ENCODE results near the gene CD55. TPM values are rescaled to one million over a fixed set of nuclear protein-coding genes. Genes with fewer than 3 reads are reported as not detected.

Gene CD55
- total RNA-seq, 1 experiment from 2014 or later, result 159 TPM

GRCh38 chr1:207364614-207365013, 43.1 kb downstream of the CD55 start:
- H3K27me3 Mint-ChIP-seq (ENCODE audit: insufficient read depth, unreplicated experiment), result no peaks in the 10 kb centered on the region
- H3K4me3 Mint-ChIP-seq (ENCODE audit: unreplicated experiment), result no peak overlapping the region
- ChIA-PET POLR2A (interaction anchor here (0.5 to 1.9 kb wide), 2 partner anchors 9 to 11 kb away, joined by 3 to 4 read pairs; no protein-coding TSS in a partner anchor), CTCF (interaction anchor here (0.6 to 0.7 kb wide), 3 partner anchors 9 to 232 kb away, joined by 3 to 4 read pairs (median 3); no protein-coding TSS in a partner anchor)
- H3K9me3 Mint-ChIP-seq (ENCODE audit: unreplicated experiment), result no peaks in the 10 kb centered on the region
- DNase-seq (ENCODE audit: unreplicated experiment), result no peak
- H3K4me1 Mint-ChIP-seq (ENCODE audit: insufficient read depth, unreplicated experiment), result no peaks in the 10 kb centered on the region
- H3K27ac Mint-ChIP-seq (ENCODE audit: low read depth, unreplicated experiment), result no peak overlapping the region
- no TSS peak for BruUV-seq (replicated peaks)
- intact Hi-C loops (cut with micrococcal nuclease), result no loop called here
- H3K36me3 Mint-ChIP-seq (ENCODE audit: insufficient read depth, unreplicated experiment), result peaks cover 10% of the 10 kb centered on the region
- no peak for TF ChIP-seq CTCF (IDR thresholded peaks at IDR 0.05; ENCODE audit: unreplicated experiment)

GRCh38 chr1:207365063-207365462, 43.6 kb downstream of the CD55 start:
- Mint-ChIP-seq H3K9me3 (ENCODE audit: unreplicated experiment) (no peaks in the 10 kb centered on the region), H3K27me3 (ENCODE audit: insufficient read depth, unreplicated experiment) (no peaks in the 10 kb centered on the region), H3K4me3 (ENCODE audit: unreplicated experiment) (no peak overlapping the region), H3K27ac (ENCODE audit: low read depth, unreplicated experiment) (no peak overlapping the region), H3K4me1 (ENCODE audit: insufficient read depth, unreplicated experiment) (no peaks in the 10 kb centered on the region), H3K36me3 (ENCODE audit: insufficient read depth, unreplicated experiment) (peaks cover 6% of the 10 kb centered on the region)
- no peak for TF ChIP-seq CTCF (IDR thresholded peaks at IDR 0.05; ENCODE audit: unreplicated experiment)
- no peak for DNase-seq (ENCODE audit: unreplicated experiment)
- ChIA-PET CTCF (interaction anchor here (0.6 to 0.7 kb wide), 2 partner anchors 215 to 232 kb away, joined by 3 to 4 read pairs; no protein-coding TSS in a partner anchor), POLR2A (interaction anchor here (0.5 to 1.9 kb wide), 4 partner anchors 9 to 26 kb away, joined by 3 to 4 read pairs (median 4); no protein-coding TSS in a partner anchor)
- intact Hi-C loops (cut with micrococcal nuclease), result no loop called here
- no TSS peak for BruUV-seq (replicated peaks)

- intact Hi-C loops (cut with micrococcal nuclease), result no loop called here
- Mint-ChIP-seq H3K9me3 (ENCODE audit: unreplicated experiment) (no peaks in the 10 kb centered on the region), H3K4me3 (ENCODE audit: unreplicated experiment) (no peak overlapping the region), H3K36me3 (ENCODE audit: insufficient read depth, unreplicated experiment) (peaks cover 6% of the 10 kb centered on the region), H3K27me3 (ENCODE audit: insufficient read depth, unreplicated experiment) (no peaks in the 10 kb centered on the region), H3K27ac (ENCODE audit: low read depth, unreplicated experiment) (no peak overlapping the region), H3K4me1 (ENCODE audit: insufficient read depth, unreplicated experiment) (no peaks in the 10 kb centered on the region)
- no peak for DNase-seq (ENCODE audit: unreplicated experiment)
- CTCF ChIA-PET, result interaction anchor here (1.1 kb wide), 1 partner anchor 13 kb away, joined by 5 read pairs; no protein-coding TSS in a partner anchor
- BruUV-seq (replicated peaks), result no TSS peak
- POLR2A ChIA-PET, result interaction anchor here (0.6 to 1.9 kb wide), 5 partner anchors 8 to 528 kb away, joined by 3 to 4 read pairs (median 4); no protein-coding TSS in a partner anchor
- TF ChIP-seq CTCF (IDR thresholded peaks at IDR 0.05; ENCODE audit: unreplicated experiment), result no peak
Measured at GRCh38 chr1:207366022-207366421, 44.5 kb downstream of the CD55 start.

- ChIA-PET CTCF (no interaction called here), POLR2A (interaction anchor here (1.1 to 2.4 kb wide), 2 partner anchors 67 to 168 kb away, joined by 4 to 30 read pairs; partner anchors contain the start of gene CD55)
- Mint-ChIP-seq H3K36me3 (ENCODE audit: insufficient read depth, unreplicated experiment) (no peaks in the 10 kb centered on the region), H3K27me3 (ENCODE audit: insufficient read depth, unreplicated experiment) (no peaks in the 10 kb centered on the region), H3K4me1 (ENCODE audit: insufficient read depth, unreplicated experiment) (peaks cover 20% of the 10 kb centered on the region), H3K27ac (ENCODE audit: low read depth, unreplicated experiment) (no peak overlapping the region), H3K4me3 (ENCODE audit: unreplicated experiment) (no peak overlapping the region), H3K9me3 (ENCODE audit: unreplicated experiment) (peaks cover 17% of the 10 kb centered on the region)
- BruUV-seq (replicated peaks), result no TSS peak
- TF ChIP-seq CTCF (IDR thresholded peaks at IDR 0.05; ENCODE audit: unreplicated experiment), result no peak
- intact Hi-C loops (cut with micrococcal nuclease), result no loop called here
- no peak for DNase-seq (ENCODE audit: unreplicated experiment)
Measured at GRCh38 chr1:207388721-207389120, 67.2 kb downstream of the CD55 start.

Data from MCF 10A (cell line).